Muscle of arm (tissue), 12 donors: ENCODE results near the gene ZBED1. TPM values are rescaled to one million over a fixed set of nuclear protein-coding genes. Genes with fewer than 3 reads are reported as not detected.
"Not testable (repeated sequence)": the region's sequence is repeated elsewhere in the genome, so short reads cannot be mapped to it uniquely, and the experiment has no call there.

Experiments used
- DNase-seq: peaks from one replicate; pipeline ENCODE4 v3.0.0-alpha.2; 2013
- polyA plus RNA-seq, 12 donors: library from polyadenylated mRNA; unstranded; fragments of 120-200 nt; gene quantifications; one replicate each; pipeline ENCODE4 v1.2.1, GENCODE V29; 2013; ENCODE audit not compliant: insufficient read length in 12 of 12

Gene ZBED1
- polyA plus RNA-seq, 12 donors: 16.7 to 31.0 (median 21.1) TPM; not detected in 1

- no peak for DNase-seq
These were observed 21.2 kb upstream of the ZBED1 start for GRCh38 chrX:2521927-2522386.

GRCh38 chrX:2521092-2521926 lies 20.5 kb upstream of the ZBED1 start:
- DNase-seq: no peak

GRCh38 chrX:2520539-2520938 lies 19.8 kb upstream of the ZBED1 start:
- no peak for DNase-seq

GRCh38 chrX:2519638-2520037 lies 18.9 kb upstream of the ZBED1 start:
- not testable (repeated sequence) for DNase-seq

GRCh38 chrX:2517055-2517454 lies 16.3 kb upstream of the ZBED1 start:
- DNase-seq: no peak

- no peak for DNase-seq
These were observed 15.8 kb upstream of the ZBED1 start for GRCh38 chrX:2516623-2517022.

- DNase-seq: no peak
These were observed 13.4 kb upstream of the ZBED1 start for GRCh38 chrX:2514131-2514530.

GRCh38 chrX:2513121-2513664 lies 12.4 kb upstream of the ZBED1 start:
- no peak for DNase-seq

- no peak for DNase-seq
These were observed 11.7 kb upstream of the ZBED1 start for GRCh38 chrX:2512501-2512900.

- DNase-seq: no peak
These were observed 10.6 kb upstream of the ZBED1 start for GRCh38 chrX:2511326-2511725.

GRCh38 chrX:2508648-2509335 lies 8.0 kb upstream of the ZBED1 start:
- DNase-seq: no peak

- DNase-seq: no peak
These were observed 7.3 kb upstream of the ZBED1 start for GRCh38 chrX:2507904-2508627.

GRCh38 chrX:2507196-2507595 lies 6.4 kb upstream of the ZBED1 start:
- DNase-seq: no peak

- DNase-seq: not testable (repeated sequence)
These were observed 4.6 kb upstream of the ZBED1 start for GRCh38 chrX:2505341-2505740.

- DNase-seq: no peak
These were observed 4.0 kb upstream of the ZBED1 start for GRCh38 chrX:2504706-2505332.

- no peak for DNase-seq
These were observed 3.1 kb upstream of the ZBED1 start for GRCh38 chrX:2503591-2504500.

- no peak for DNase-seq
These were observed 2.1 kb upstream of the ZBED1 start for GRCh38 chrX:2502668-2503519.

GRCh38 chrX:2502120-2502667 lies 1.4 kb upstream of the ZBED1 start:
- DNase-seq: no peak

GRCh38 chrX:2501559-2502102 lies 855 bp upstream of the ZBED1 start:
- no peak for DNase-seq
